HG03442 (cell line): ENCODE results near the gene TWNK.
"Not testable (repeated sequence)": the region's sequence is repeated elsewhere in the genome, so short reads cannot be mapped to it uniquely, and the experiment has no call there.

ENCODE experiments used
- ATAC-seq: cut with Tn5 transposase; IDR thresholded peaks from one replicate; pipeline ENCODE4 v1.9.1; 2021; ENCODE audit warnings: mild to moderate bottlenecking, moderate library complexity; ENCODE audit not compliant: unreplicated experiment

TWNK gene

DNA sequence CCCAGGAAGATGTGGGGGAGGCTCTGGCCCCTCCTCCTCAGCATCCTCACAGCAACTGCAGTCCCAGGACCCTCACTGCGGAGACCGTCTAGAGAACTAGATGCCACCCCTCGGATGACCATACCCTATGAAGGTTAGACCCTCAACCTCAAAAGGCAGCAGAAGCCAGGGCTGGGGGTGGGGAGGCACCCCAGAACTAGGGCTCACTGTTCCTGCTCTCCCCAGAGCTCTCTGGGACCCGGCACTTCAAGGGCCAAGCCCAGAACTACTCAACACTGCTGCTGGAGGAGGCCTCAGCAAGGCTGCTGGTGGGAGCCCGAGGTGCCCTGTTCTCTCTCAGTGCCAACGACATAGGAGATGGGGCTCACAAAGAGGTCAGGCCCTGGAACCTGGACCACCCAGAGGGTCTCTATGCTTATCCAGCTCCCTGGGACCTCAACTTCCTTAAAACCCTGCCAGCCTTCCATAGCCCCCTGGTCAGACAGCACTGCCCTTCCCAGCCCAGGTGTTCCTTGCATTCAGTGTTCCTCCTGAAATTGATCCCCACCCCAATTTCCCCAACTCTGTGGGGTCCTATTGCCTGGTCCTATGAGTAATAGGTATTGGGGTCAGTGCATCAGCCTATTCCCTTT is 14.3 kb upstream of the TWNK start:
- no peak for ATAC-seq

DNA sequence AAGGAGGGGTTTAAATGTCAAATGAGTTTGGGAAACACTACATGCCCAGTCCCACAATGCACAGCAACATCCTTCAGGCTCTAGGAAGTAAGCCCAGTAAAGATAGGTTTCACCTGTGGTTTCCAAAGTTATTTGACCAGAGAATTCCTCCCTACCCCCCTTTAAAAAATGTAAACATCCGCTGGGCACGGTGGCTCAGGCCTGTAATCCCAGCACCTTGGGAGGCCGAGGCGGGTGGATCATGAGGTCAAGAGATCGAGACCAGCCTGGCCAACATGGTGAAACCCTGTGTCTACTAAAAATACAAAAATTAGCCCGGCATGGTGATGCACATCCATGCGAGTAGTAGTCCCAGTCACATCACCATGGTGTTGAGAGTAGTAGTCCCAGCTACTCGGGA is 11.9 kb upstream of the TWNK start:
- not testable (repeated sequence) for ATAC-seq

DNA sequence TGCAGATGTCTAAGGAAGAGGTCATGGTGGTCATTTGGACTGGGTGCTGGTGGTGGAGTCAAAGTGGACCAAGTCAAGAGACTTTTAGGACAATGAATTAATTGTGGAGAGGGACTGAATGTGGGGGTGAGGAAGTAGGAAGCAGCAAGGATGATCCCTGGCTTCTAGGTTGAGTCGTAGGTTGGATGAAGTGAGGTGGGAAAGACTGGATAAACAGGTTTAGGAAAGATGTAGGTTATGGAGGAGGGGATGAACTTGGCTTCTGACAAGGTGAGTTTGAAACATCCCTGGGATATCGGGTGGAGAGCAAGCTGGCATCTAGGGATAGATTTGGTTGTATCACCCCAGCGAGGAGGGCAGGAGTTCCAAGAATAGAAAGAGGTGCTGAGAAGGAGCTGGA is 10.4 kb upstream of the TWNK start:
- ATAC-seq = no peak

DNA sequence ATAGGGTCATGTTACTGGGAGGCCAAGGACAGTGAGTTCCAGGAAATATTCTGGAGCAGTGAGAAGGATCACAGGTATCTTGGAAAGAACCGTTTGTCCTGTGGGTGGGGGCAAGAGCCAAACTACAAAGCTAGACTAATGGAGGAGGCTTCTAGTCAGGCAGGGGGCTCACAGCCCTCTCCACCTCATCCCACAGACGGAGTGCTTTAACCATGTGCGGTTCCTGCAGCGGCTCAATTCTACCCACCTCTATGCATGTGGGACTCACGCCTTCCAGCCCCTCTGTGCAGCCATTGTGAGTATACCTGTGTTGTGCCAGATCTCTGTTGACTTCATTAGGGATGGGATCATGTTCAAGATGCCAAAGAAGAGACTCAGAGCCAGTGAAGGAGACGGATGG is 9.9 kb upstream of the TWNK start:
- no peak for ATAC-seq

DNA sequence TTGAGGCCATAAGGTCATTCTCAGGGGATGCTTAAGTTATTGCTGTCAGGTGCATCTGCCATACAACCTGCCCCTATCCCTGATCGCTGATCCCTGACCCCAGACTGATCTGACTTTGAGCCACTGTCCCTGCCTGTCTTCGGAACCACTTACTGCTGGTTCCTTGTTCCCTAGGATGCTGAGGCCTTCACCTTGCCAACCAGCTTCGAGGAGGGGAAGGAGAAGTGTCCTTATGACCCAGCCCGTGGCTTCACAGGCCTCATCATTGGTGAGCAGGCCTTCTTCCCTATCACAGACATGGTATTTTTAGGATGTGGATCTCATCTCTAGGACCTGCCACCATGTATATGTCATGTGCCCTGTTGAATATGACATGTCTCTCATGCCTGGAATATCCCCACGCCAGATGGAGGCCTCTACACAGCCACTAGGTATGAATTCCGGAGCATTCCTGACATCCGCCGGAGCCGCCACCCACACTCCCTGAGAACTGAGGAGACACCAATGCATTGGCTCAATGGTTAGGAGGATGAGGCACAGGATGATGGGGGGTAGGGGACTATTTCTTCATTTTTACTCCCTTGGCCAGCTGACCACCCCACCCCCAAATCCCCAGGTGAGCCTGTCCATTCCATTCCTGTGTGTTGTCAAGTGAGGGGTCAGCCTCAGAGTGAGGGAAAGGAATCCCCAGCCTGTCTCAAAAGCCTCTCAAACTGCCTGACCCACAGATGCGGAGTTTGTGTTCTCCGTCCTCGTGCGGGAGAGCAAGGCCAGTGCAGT is 9.0 kb upstream of the TWNK start:
- ATAC-seq = no peak

DNA sequence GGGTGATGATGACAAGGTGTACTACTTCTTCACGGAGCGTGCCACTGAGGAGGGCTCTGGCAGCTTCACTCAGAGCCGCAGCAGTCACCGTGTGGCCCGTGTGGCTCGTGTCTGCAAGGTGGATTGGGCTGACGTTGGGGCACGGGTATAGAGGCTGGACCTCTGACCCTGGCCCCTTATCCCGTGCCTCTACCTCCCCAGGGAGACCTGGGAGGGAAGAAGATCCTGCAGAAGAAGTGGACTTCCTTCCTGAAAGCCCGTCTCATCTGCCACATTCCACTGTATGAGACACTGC is 8.5 kb upstream of the TWNK start:
- no peak for ATAC-seq

DNA sequence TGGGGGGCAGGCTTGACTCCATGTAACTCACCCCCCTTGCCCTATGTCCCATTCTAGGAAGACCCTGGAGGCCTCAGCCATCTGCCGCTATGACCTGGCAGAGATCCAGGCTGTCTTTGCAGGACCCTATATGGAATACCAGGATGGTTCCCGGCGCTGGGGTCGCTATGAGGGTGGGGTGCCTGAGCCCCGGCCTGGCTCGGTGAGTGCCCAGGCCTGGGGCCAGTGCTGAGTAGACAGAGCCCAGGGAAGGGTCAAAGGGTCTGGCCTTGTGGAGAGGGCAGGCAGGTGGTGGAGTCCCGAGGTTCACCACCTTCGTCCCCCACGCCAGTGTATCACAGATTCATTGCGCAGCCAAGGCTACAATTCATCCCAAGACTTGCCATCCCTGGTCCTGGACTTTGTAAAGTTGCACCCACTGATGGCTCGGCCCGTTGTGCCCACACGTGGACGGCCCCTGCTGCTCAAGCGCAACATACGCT is 7.5 kb upstream of the TWNK start:
- no peak for ATAC-seq

DNA sequence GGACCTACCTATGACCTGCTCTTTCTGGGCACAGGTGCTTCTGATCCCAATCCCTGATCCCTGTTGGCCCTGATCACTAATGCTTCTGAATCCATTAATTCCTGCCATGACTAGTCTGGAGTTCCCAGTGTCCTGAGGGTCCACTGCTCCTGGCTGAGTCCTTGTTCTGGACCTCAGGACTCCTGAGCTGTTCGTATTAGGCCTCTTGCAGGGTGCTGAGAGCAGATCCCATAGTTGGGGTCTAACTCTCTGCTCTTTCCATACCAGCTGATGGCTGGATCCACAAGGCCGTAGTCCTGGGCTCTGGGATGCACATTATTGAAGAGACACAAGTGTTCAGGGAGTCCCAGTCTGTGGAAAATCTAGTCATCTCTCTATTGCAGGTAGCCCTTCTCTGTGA is 7.0 kb upstream of the TWNK start:
- ATAC-seq = no peak

DNA sequence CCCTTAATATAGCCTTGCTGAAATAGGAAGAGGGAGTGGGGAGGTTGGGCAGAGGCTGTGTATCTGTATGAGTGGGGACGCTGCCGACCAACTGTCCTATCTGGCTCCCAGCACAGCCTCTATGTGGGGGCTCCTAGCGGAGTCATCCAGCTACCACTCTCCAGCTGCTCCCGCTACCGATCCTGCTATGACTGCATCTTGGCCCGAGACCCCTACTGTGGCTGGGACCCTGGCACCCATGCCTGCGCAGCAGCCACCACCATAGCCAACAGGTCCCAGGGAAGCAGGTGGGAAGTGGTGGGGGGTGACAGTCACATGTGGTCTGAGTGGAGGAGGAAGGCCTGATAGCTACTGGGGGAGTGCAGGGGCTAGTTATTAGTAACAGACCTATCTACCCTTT is 6.6 kb upstream of the TWNK start:
- ATAC-seq = no peak

DNA sequence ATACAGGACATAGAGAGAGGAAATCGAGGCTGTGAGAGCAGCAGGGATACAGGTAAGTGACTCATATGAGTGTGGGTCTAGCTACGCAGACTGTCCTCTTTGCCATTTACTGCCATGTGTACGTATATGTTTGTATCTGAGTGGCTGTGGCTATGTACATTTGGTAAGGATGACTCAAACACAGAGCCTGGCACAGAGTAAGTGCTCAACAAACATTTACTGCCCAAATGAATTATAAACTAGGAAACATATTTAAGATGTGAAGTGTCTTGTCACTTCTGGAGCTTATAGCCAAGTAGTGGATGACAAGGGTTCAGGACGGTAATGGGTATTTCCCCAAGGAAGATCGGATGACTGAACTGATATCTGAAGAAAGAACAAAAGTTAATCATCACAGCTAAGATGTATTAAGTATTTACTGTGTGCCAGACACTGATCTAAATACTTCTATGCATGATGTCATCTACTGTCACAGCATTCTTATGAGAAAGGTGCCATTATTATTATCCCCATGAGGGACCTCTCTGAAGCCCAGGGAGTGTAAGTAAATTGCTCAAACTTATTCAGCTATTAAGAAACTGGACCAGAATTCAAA is 6.1 kb upstream of the TWNK start:
- ATAC-seq = no peak

DNA sequence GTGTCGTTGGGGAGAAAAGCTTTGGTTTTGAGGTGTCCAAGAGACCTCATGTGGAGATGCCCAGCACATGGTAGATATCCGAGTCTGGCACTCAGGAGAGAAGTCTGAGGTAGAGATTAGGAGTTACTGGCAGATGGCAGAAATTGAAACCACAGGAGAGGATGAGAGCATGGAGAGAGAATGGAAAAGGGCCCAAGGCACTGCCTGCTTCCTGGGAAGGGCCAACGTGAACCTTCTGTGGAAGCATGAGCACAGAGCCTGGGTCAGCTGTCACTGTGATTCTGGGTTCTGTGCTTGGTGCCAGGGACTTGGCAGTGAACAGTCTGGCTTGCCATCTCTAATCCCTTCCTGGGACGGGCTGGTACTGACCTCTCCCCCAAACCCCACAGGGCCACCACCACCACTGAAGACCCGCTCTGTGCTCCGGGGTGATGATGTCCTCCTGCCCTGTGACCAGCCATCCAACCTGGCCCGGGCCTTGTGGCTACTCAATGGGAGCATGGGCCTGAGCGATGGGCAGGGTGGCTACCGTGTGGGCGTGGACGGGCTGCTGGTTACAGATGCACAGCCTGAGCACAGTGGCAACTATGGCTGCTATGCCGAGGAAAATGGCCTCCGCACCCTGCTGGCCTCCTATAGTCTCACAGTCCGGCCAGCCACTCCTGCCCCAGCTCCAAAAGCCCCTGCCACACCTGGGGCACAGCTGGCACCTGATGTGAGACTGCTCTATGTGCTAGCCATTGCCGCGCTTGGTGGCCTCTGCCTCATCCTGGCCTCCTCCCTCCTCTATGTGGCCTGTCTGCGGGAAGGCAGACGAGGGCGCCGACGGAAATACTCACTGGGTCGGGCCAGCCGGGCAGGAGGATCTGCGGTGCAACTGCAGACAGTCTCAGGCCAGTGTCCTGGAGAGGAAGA is 4.2 kb upstream of the TWNK start:
- ATAC-seq = no peak

DNA sequence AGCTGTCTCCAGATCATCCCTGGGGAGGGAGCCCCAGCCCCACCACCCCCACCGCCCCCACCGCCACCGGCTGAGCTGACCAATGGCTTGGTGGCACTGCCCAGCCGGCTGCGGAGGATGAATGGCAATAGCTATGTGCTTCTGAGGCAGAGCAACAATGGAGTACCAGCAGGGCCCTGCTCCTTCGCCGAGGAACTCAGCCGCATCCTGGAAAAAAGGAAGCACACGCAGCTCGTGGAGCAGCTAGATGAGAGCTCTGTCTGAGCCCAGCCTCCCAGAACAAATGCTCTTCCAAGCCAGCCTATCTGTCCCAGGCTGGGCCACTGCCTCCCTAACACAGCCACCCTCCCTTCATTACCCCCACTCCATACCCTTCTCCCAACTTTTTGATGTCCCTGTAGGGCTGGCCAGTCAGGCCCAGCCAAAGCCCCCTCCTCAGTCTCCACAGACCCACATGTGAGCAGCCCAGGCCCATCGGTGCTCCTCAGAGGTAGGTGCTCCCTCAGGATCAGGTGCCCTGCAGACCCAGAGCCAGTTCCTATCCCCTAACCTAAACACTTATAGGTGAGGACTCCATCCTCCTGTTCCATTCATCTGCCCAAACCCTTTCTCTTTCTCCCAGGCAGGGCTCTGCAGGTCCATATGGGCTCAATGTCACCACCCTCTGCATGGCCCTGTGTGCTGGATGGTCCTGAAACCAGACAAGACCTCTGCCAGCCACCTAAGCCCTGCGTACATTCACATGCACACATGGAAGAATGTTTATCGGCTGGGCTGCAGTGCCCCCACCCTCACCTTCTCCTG is 3.3 kb upstream of the TWNK start:
- no peak for ATAC-seq

DNA sequence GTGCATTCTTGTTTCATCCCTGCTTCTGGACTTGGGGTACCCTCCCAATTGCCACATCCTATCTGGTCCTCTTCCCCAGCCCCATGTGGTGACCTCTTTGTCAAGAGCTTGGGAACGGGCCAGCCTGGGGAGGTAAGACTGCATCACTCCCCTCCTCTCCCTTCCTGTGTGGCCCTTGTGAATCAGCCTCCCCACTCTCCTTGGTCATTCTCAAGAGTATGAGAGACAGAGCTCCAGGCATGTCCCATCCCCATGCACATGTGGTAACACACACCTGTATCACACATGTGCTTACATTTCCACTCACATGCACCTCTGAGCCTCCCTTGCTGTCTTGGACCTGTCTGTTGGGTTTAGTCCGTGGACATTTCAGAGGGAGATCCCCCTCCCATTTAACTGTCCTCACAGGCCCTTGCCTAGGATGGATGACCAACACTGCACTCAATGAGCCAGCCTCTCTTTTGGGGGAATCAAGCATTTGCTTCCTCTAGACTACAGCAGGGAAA is 2.6 kb upstream of the TWNK start:
- ATAC-seq = no peak

DNA sequence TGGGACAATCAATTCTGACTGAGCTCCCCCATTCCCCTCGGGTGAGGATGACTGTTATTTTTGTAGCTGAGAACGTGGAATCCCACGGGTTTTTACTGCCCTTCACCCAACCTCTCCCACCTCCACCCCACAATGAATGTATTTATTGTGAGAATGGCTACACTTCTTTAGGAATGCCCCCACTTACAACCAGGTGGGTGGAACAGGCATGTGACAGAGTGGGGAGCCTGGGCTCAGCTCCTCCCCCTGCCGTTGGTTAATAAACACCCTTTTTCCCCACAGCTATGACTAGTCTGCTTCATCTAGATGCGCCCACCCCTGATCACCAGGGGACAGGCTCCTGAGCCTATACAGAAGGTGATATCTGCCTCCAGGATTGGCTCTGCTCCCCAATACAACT is 2.0 kb upstream of the TWNK start:
- ATAC-seq = no peak

DNA sequence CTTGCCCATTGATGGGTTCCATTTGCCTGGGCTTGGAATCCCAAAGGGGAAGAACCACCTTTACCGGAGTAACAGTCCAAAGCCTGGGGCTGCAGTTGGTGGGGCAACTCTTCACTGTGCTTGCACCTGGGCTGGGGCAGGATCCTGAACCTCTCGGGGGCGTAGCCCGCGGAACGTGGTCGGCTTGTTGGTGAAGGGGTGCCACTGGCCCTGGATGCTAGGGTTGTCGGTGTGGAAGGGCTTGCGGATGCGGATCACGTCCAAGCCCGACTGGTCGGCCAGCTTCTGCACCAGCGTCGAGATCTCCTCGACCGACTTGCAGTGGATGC is 756 bp upstream of the TWNK start:
- ATAC-seq = peak; percentile 8

DNA sequence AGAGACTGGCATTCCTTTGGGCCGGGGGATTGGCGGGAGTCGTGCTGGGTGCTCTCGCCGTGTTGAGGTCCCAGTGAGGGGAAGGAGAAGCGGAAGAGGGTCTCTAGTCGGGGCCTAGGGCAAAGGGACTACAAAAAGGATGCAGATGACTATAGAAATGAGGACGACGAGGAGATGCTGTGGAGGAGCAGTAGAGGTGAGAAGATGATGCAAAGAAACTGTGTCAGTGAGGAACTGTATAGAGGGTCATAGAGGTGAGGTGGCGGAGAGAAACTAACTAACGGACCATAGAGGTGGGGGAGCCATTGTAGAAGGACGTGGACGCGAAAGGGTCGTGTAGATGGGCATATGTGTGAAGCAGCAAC is 324 bp downstream of the TWNK start:
- no peak for ATAC-seq

DNA sequence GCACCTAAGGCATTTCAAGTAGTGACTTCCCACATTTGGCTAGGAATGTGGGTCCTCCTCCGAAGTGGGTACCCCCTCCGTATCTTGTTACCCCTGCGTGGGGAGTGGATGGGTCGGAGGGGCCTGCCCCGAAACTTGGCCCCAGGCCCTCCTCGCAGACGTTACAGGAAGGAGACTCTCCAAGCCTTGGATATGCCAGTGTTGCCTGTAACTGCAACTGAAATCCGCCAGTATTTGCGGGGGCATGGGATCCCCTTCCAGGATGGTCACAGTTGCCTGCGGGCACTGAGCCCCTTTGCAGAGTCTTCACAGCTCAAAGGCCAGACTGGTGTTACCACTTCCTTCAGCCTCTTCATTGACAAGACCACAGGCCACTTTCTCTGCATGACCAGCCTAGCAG is 823 bp downstream of the TWNK start:
- ATAC-seq = no peak

DNA sequence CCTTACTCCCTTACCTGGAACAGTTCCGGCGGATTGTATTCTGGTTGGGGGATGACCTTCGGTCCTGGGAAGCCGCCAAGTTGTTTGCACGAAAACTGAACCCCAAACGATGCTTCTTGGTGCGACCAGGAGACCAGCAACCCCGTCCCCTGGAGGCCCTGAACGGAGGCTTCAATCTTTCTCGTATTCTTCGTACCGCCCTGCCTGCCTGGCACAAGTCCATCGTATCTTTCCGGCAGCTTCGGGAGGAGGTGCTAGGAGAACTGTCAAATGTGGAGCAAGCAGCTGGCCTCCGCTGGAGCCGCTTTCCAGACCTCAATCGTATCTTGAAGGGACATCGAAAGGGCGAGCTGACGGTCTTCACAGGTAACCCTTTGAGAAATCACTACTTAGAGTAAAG is 1.7 kb downstream of the TWNK start:
- no peak for ATAC-seq

DNA sequence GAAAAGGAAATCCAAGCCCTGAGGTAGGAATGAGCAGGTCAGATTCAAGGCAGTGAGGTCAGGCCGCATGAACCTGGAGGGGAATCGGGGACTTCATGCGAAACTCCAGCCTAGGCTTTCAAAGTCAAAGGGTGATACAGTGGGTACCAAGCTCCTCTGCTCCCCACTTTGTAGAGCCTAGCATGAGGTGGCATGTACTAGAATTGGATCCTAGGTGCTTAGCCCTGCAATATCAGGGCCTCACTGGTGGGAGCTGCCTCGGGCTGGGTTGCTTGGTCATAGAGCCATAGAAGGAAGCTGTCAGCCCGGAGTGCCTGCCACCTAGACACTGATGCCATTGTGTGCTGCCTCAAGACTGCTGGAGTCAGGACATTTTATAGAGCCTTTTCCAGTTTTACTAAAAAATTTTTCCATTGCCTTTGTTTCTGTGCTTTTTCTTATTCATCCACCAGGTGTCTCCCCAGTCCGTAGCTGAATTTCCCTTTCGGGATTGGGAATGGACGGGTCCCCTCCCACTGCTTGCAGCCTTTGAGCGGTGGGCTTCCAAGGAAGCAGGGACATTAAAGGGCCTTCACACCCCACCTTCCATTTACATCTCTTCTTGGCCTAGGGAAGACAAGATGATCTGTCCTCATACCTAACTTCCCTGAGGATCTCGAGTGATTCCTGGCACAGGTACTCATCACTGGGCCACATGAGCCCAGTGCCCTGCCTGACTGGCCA is 6.8 kb downstream of the TWNK start:
- no peak for ATAC-seq

DNA sequence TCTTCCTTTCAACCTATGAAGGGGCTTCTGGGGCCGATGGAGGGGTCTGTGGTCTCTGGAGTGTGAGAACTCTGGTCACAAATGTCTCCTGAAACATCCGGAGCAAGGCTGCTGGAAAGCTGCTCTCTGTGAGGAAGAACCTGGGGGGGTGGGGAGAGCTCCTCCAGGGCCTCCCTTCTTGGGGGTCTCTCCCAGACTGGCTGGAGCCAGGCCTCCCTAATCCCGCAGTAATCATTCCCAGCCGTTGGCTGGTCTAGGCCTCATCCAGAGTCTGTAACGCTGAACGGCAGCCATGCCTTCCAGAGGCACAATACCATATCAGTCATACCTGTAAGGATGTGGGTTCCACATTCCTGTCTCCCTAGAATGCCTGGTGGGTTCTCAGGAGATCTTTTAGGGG is 7.8 kb downstream of the TWNK start:
- ATAC-seq = no peak
